BLaER1 (cell line): ENCODE measurements around the gene TIE1.

ENCODE experiments used
- H3K27ac ChIP-seq: shearing (Covaris generic); formaldehyde crosslinking; 2 replicates; pipeline ENCODE4 v1.8.1; 2022
- H3K27me3 ChIP-seq: shearing (Covaris generic); formaldehyde crosslinking; 2 replicates; pipeline ENCODE4 v1.8.1; 2022
- H3K36me3 ChIP-seq: shearing (Covaris generic); formaldehyde crosslinking; 2 replicates; pipeline ENCODE4 v1.8.1; 2022
- H3K4me1 ChIP-seq: shearing (Covaris generic); formaldehyde crosslinking; 2 replicates; pipeline ENCODE4 v1.8.1; 2022
- H3K4me2 ChIP-seq: shearing (Covaris generic); formaldehyde crosslinking; 2 replicates; pipeline ENCODE4 v1.8.1; 2022
- H3K4me3 ChIP-seq: shearing (Covaris generic); formaldehyde crosslinking; 2 replicates; pipeline ENCODE4 v1.8.1; 2022
- H3K9ac ChIP-seq: shearing (Covaris generic); formaldehyde crosslinking; 2 replicates; pipeline ENCODE4 v1.8.1; 2022
- H3K9me3 ChIP-seq: shearing (Covaris generic); formaldehyde crosslinking; 2 replicates; pipeline ENCODE4 v1.8.1; 2022
- H4K20me1 ChIP-seq: shearing (Covaris generic); formaldehyde crosslinking; 2 replicates; pipeline ENCODE4 v1.8.1; 2022
- Cebpa-rat ChIP-seq: shearing (Covaris generic); IDR thresholded peaks from 2 replicates; pipeline ENCODE4 v1.8.1; 2022

The TIE1 gene

DNA sequence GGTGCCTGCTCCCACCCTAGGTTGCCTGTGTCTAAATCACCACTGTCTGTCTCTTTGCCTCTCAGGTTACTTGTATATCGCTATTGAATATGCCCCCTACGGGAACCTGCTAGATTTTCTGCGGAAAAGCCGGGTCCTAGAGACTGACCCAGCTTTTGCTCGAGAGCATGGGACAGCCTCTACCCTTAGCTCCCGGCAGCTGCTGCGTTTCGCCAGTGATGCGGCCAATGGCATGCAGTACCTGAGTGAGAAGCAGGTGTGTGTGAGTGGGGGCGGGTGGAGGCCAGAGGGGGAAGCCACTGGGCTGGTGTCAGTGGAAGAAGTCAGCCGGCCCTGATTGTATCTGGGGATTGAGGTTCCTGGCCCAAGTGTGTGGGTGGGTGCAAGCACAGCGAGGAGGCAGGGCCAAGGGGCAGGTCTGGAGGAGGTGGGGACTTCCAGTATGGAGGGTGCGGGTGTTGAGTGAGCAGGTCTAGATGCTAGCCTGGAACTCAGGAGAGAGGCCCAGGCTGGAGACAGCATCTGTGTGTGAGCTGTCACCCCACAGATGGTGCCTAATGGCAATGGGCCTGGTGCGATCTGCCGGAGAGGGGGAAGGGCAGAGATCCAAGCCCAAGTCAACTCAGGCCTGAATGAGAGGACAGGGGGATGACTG lies 17.2 kb downstream of the TIE1 start:
- Histone ChIP-seq H3K9ac (no peak overlapping the region), H3K4me1 (no peaks in the 10 kb centered on the region), H3K4me2 (no peak overlapping the region), H3K4me3 (no peak overlapping the region), H4K20me1 (no peaks in the 10 kb centered on the region), H3K27me3 (no peaks in the 10 kb centered on the region), H3K9me3 (no peaks in the 10 kb centered on the region), H3K27ac (no peak overlapping the region), H3K36me3 (no peaks in the 10 kb centered on the region)
- TF ChIP-seq Cebpa-rat, result no peak

DNA sequence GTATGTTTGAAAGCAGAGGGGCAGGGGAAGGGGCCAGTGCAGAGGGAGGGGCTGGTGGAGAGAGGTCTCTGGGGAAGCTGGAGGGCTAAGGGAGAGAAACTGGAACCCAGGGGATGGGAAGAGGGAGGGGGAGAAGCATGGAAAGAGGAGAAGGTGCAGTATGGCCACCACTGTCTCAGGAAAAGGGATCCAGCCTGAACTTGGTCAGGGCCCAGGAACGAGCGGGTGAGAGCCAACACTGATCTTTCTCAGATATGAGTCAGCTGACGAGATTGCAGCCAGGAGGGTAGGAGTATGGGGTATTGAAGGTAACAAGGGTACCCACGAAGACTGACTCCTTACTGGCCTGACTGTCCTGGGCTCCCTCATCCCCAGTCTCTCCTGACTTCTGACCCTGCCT lies 18.0 kb downstream of the TIE1 start:
- no peak overlapping the region for H3K9ac ChIP-seq
- no peak overlapping the region for H3K4me2 ChIP-seq
- H3K27ac ChIP-seq, result no peak overlapping the region
- no peak for TF ChIP-seq Cebpa-rat
- no peaks in the 10 kb centered on the region for H4K20me1 ChIP-seq
- no peak overlapping the region for H3K4me3 ChIP-seq
- no peaks in the 10 kb centered on the region for H3K36me3 ChIP-seq
- no peaks in the 10 kb centered on the region for H3K4me1 ChIP-seq
- no peaks in the 10 kb centered on the region for H3K9me3 ChIP-seq
- H3K27me3 ChIP-seq, result no peaks in the 10 kb centered on the region

DNA sequence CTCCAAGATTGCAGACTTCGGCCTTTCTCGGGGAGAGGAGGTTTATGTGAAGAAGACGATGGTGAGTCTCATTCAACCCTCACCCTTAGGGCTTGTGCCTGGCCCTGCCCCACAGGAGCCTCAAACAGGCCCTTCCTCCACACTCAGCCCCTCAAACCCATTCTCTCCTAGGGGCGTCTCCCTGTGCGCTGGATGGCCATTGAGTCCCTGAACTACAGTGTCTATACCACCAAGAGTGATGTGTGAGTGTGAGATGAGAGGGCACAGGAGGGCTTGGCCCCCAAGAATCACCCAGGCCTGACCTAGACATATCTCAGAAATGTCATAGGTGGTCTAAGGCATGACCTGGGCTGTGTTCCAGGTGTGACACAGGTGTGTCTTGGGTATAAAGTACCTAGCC lies 18.5 kb downstream of the TIE1 start:
- Histone ChIP-seq H3K27ac (no peak overlapping the region), H3K4me1 (peaks cover under 1% of the 10 kb centered on the region; the same call in 1 of the 2 replicates), H3K27me3 (no peaks in the 10 kb centered on the region), H3K9ac (no peak overlapping the region), H3K9me3 (no peaks in the 10 kb centered on the region), H3K36me3 (no peaks in the 10 kb centered on the region), H3K4me2 (no peak overlapping the region), H4K20me1 (no peaks in the 10 kb centered on the region), H3K4me3 (no peak overlapping the region)
- no peak for TF ChIP-seq Cebpa-rat

DNA sequence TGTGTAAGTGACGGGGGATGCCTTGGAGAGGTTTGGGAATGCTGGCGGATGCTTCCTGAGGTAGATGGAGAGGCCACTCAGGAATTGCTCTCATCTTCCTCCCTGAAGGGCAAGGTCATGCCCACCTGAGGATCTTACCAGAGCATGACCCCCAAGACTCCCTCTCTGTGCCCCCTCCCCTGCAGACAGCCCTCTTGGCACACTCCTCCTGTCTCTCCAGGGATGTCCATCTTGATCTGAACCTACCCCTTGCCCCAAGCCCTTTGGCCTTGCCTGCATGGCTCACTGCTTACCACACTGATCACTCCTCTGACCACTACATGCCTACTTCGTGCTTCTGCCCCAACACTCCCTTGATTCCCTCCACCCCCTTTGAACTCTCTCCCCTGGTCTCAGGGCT lies 19.0 kb downstream of the TIE1 start:
- Histone ChIP-seq H3K9me3 (no peaks in the 10 kb centered on the region), H3K9ac (no peak overlapping the region), H3K4me2 (no peak overlapping the region), H3K4me3 (no peak overlapping the region), H3K36me3 (no peaks in the 10 kb centered on the region), H3K27ac (no peak overlapping the region), H4K20me1 (no peaks in the 10 kb centered on the region), H3K4me1 (peaks cover 5% of the 10 kb centered on the region), H3K27me3 (no peaks in the 10 kb centered on the region)
- no peak for TF ChIP-seq Cebpa-rat

DNA sequence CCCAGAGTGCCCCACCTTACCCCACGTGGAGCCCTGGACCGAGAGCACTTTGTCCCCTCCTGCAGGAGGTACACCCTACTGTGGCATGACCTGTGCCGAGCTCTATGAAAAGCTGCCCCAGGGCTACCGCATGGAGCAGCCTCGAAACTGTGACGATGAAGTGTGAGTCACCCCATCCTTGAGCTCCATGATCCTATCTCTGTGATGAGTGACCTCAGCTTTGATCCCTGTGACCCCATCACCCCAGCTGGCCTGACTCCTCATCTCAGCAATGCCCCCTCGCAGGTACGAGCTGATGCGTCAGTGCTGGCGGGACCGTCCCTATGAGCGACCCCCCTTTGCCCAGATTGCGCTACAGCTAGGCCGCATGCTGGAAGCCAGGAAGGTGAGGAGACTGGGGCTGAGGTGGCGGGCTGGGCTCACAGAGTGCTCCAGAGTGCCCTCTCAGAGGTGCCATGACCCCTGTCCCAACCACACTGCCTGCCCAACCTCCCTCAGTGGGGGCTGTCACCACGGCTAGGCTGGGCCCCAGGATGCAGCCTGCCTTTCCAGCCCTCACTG lies 20.6 kb downstream of the TIE1 start:
- Histone ChIP-seq H3K27me3 (no peaks in the 10 kb centered on the region), H3K4me1 (peaks cover 7% of the 10 kb centered on the region), H4K20me1 (no peaks in the 10 kb centered on the region), H3K27ac (no peak overlapping the region), H3K4me2 (no peak overlapping the region), H3K36me3 (no peaks in the 10 kb centered on the region), H3K4me3 (no peak overlapping the region), H3K9me3 (peaks cover 8% of the 10 kb centered on the region), H3K9ac (no peak overlapping the region)
- TF ChIP-seq Cebpa-rat, result no peak

DNA sequence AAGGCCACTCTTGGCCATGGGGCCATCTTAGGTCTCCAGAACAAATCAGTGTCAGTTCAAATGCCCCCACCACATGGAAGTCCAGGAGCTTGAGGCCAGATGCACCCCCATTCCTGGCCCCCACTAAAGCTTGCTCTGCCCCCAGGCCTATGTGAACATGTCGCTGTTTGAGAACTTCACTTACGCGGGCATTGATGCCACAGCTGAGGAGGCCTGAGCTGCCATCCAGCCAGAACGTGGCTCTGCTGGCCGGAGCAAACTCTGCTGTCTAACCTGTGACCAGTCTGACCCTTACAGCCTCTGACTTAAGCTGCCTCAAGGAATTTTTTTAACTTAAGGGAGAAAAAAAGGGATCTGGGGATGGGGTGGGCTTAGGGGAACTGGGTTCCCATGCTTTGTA lies 21.7 kb downstream of the TIE1 start:
- Histone ChIP-seq H3K4me2 (no peak overlapping the region), H3K27ac (no peak overlapping the region), H4K20me1 (no peaks in the 10 kb centered on the region), H3K4me1 (peaks cover 7% of the 10 kb centered on the region), H3K9ac (no peak overlapping the region), H3K36me3 (no peaks in the 10 kb centered on the region), H3K27me3 (no peaks in the 10 kb centered on the region), H3K4me3 (no peak overlapping the region), H3K9me3 (peaks cover 13% of the 10 kb centered on the region)
- no peak for TF ChIP-seq Cebpa-rat

DNA sequence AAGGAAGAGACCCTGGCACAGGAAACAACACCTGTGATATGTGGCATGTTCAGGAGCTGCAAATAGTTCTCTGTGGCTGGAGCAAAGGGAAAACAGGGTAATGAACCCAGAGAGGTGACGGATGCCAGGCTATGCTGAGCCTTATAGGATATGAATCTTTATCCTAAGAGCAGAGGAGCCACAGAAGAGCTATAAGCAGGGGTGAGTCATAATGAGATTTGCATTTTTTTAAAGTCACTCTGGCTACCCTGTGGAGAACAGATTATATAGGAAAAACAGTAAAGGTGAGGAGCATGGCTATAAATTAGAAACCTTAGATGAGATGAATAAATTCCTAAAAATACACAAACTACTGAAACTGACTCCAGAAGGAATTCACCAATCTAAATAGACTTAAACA lies 24.0 kb downstream of the TIE1 start:
- TF ChIP-seq Cebpa-rat, result no peak
- no peaks in the 10 kb centered on the region for H3K36me3 ChIP-seq
- peaks cover 11% of the 10 kb centered on the region for H3K4me1 ChIP-seq
- H3K9me3 ChIP-seq, result peaks cover 21% of the 10 kb centered on the region
- no peak overlapping the region for H3K27ac ChIP-seq
- no peak overlapping the region for H3K4me3 ChIP-seq
- no peaks in the 10 kb centered on the region for H4K20me1 ChIP-seq
- H3K9ac ChIP-seq, result no peak overlapping the region
- H3K27me3 ChIP-seq, result no peaks in the 10 kb centered on the region
- H3K4me2 ChIP-seq, result peak overlapping the region; percentile 43

DNA sequence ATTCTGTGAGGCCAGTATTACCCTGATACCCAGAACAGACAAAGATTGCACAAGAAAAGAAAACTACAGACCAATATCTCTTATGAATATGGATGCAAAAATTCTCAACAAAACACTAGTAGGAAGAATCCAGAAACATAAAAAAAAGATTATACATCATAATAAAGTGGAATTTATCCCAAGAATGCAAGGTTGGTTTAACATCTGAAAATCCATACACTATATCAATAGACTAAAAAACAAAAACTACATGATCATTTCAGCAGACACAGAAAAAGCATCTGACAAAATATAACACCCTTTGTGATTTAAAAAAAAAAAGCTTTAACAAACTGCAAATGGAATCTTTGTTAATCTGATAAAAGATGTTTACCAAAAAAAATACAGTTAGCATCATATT lies 24.6 kb downstream of the TIE1 start:
- Histone ChIP-seq H4K20me1 (no peaks in the 10 kb centered on the region), H3K9me3 (peaks cover 21% of the 10 kb centered on the region), H3K27ac (no peak overlapping the region), H3K4me2 (no peak overlapping the region), H3K27me3 (no peaks in the 10 kb centered on the region), H3K36me3 (no peaks in the 10 kb centered on the region), H3K4me3 (no peak overlapping the region), H3K4me1 (peaks cover 17% of the 10 kb centered on the region), H3K9ac (no peak overlapping the region)
- no peak for TF ChIP-seq Cebpa-rat

DNA sequence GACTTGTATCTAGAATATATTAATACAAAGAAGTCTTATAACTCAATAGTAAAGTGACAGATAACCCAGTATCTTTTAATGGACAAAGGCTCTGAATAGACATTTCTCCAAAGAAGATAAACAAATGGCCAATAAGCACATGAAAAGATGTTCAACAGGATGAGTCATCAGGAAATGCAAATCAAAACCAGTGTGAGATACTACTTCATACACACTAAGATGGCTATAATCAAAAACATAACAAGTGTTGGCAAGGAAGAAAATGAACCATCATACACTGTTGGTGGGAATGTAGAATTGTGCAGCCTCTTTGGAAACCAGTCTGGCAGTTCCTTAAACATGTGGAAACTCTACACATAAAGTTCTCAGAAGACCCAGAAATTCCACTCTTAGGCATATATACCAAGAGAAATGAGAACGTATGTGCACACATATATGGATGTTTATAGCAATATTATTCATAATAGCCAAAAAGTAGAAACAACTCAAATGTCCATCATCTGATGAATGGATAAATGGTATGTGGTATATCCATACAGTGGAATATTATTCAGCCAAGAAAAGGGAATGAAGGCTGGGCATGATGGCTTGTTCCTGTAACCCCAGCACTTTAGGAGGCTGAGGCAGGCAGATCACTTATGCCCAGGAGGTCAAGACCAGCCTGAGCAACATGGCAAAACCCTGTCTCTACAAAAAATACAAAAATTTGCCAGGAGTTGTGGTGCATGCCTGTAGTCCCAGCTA lies 26.9 kb downstream of the TIE1 start:
- no peaks in the 10 kb centered on the region for H3K27me3 ChIP-seq
- H4K20me1 ChIP-seq, result no peaks in the 10 kb centered on the region
- H3K9ac ChIP-seq, result no peak overlapping the region
- H3K4me2 ChIP-seq, result no peak overlapping the region
- no peak overlapping the region for H3K4me3 ChIP-seq
- H3K9me3 ChIP-seq, result peaks cover 21% of the 10 kb centered on the region
- no peak overlapping the region for H3K27ac ChIP-seq
- TF ChIP-seq Cebpa-rat, result no peak
- peaks cover 28% of the 10 kb centered on the region for H3K4me1 ChIP-seq
- no peaks in the 10 kb centered on the region for H3K36me3 ChIP-seq

DNA sequence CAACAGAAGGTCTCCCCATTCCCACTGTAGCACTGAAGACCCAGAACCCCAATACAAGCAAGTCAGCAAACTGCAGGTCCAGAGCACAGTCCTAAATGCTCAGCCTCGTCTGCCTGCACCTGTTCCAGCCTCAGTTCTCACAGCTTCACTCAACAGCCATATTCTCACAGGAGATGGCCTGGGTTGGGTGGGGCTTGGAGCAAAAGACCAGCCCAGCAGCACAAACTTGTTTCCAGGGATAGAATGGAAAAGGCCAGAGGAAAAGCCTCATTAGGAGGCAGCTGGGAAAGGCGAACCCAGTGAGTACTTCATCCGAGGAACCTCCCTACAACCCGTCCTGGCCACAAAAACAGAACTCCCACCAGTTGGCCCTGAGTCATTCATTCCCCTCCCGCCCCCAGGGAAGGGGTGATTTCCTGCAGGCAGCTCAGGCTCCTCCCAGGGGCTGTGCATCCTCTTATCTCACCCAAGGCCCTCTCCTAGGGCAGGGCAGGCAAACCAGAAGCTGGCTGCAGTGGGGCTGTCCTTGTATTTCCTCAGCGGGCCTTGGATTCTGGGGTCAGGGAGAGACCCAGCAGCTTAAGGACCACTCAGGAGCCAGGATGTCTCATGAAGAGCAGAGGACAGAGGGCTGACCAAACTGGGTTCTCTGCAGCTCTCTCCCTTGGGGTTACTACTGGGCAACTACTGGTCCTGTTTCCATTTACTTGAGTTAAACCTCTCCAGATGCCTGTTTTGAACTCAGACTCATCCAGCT lies 29.4 kb downstream of the TIE1 start:
- Histone ChIP-seq H4K20me1 (no peaks in the 10 kb centered on the region), H3K4me2 (peak overlapping the region; percentile 74), H3K27me3 (no peaks in the 10 kb centered on the region), H3K9me3 (peaks cover 19% of the 10 kb centered on the region), H3K4me3 (no peak overlapping the region), H3K36me3 (no peaks in the 10 kb centered on the region), H3K27ac (peak overlapping the region; percentile 58), H3K9ac (0 out of 2 replicates have a peak overlapping the region, but pooled peaks have one; percentile 31), H3K4me1 (peaks cover 21% of the 10 kb centered on the region)
- TF ChIP-seq Cebpa-rat, result no peak
